HG03175 (cell line): ENCODE data around the gene IFT57.

Experiments
- ATAC-seq: cut with Tn5 transposase; IDR thresholded peaks from one replicate; pipeline ENCODE4 v1.9.1; 2021; ENCODE audit warnings: mild to moderate bottlenecking, moderate library complexity; ENCODE audit not compliant: unreplicated experiment

IFT57 gene

DNA sequence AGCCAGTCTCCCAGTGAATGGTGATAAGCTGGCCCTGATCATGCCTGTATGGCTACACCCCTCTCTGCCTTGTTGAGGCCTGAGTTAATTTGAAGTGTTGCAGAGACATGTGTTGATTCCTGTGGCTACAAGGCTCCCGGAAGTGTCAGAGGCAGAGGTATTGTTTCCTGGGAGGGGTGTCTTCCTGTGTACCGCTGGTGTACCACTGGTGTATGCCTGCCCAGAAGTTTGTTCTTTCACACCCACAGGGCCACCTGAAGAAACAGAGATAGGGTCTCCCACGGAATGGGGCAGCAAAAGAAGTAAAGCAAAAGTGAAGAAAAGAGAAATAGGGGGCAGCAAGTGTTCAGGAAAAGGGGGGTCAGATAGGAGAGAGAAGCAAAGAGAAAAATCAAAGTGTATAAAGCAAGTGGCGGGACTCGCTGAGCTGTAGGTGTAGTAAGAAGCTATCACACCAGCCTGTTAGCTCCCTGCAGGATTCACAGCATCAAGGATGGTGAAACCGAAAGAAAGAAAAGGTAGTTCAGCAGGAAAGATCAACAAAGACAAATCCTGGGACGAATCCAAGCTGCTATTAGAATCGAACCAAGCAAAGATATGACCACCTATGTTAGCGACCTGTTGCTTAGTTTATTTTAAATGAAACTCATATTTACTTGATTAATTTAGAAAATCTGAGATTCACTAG lies 94.8 kb downstream of the IFT57 start:
- no peak for ATAC-seq

DNA sequence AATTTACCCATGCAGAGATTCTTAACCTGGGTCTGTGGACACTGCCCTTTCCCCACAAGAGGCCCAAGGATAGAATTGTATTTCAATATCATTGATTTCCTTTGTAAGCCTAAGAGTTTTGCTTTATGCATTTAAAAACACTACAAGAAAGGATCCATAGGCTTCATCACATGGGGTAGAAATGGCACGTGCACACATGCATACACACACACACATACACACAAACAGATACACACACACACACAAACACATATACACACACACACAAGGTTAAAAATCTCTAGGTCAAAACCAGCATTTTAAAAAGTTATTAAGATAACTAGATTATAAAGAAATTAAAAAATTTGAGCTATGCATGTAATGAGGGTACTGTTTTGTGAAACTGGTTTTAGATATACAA lies 95.9 kb downstream of the IFT57 start:
- ATAC-seq: no peak

DNA sequence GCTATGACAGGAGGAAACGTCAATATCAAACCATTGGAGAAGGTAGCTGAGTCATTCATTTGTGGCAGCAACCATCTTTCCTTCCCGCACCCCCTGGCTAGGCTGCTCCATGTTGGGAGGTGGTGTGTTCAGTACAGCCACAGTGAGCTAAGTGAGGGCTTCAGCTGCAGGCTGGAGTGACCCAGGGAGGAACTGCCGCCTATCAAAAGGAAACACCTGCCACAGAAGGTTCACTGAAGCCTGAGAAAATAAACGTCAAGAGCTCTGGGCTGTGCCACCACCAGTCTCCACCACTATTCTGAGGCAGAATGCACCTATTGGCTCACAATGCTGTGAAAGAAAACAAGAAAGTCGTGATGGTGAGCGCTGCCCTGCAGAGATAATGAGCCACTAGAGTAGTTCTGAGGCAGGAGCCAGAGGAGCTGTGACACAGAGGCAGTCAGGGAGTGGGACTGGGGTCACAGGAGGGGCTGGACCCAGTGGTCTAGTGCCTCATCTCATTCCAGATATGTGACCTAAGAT lies 96.6 kb downstream of the IFT57 start:
- peak; percentile 70 for ATAC-seq

GRCh38 chr3:108125153-108125543 lies 97.1 kb downstream of the IFT57 start:
- no peak for ATAC-seq

- peak; percentile 80 for ATAC-seq
Measured at GRCh38 chr3:108124337-108125152, 97.7 kb downstream of the IFT57 start.

DNA sequence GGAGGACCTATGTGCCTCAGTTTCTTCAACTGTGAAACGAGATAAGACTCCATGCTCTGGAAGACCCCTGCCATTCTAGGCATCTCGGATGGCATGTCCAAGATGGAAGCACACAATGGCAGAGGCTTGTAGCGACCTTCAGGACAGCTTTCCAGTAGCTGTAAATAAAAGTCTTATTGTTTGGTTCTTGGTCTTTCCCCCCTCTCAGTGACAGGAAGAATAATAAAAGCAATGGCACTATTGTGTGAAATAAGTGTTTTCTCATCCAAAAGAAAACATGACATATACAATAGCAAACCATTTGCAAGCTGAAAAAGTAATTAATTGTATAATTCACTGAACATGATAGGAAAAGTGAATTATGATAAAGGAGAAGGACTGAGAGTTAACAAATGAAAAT lies 98.9 kb downstream of the IFT57 start:
- no peak for ATAC-seq

DNA sequence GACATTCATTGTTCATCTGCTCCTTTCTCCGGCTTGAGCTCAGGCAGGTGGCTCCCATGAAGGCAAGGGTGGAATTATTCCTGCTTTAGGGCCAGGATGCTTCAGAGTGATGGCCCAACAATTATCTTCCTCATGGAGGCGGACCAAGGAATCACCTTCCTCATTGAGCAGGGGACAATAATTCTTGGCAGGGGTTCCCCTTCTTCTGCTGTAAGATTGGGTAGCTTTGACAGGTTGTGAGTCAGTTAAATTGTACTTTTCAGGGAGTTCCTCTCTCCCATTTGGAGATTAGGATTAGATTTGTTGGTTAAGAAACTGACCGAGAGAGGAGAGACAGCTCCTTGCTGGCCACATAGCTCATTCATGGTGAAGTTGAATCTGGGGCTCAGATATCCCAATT lies 99.9 kb downstream of the IFT57 start:
- no peak for ATAC-seq

GRCh38 chr3:108119398-108120104 lies 102.7 kb downstream of the IFT57 start:
- no peak for ATAC-seq

GRCh38 chr3:108118038-108118768 lies 104.0 kb downstream of the IFT57 start:
- ATAC-seq: no peak

GRCh38 chr3:108117241-108117775 lies 104.9 kb downstream of the IFT57 start:
- ATAC-seq: no peak

DNA sequence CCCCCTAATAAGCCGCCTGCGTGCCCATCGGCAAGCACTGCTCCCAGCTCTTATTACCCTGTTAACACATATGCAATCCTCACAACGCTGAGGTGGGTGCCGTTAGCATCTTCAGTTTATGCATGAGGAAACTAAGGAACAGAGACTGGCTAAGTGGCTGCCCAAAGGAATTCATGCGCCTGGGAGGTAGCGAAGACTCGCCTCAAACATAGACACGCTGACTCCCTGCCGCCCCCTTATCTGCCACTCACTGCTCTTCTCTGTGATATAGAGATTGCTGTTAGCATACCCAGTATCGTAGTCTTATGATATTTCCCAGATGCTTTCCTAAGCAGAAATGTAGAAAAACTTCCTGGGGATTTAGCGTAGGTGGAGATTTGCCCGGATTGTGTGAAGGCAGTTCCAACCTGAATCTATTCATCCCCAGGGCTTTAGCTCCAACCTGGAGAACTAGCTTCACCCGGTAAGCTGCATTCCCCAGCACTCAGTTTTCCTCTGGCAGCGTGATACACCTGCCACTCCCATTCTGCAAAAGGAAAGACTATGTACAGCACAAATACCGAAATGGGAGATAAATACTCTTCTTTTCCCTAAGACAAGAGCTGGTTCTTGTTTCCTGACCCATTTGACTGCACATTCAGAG lies 107.7 kb downstream of the IFT57 start:
- no peak for ATAC-seq

- ATAC-seq: no peak
Measured at GRCh38 chr3:108113975-108114374, 108.2 kb downstream of the IFT57 start.

GRCh38 chr3:108110934-108111333 lies 111.3 kb downstream of the IFT57 start:
- no peak for ATAC-seq
